Stimulated activated naive CD8-positive, alpha-beta T cell treated with anti-CD3 and anti-CD28 coated beads, Interleukin-15, amount 100 ng/mL, for 72 hours (primary cell): ENCODE results near the gene PROZ.

Experiments
- ATAC-seq: fragments of 150-1000 bp; cut with Tn5 transposase; 2 replicates; pipeline ENCODE4 v1.10.0; 2021; ENCODE audit warnings: mild to moderate bottlenecking, moderate library complexity
- DNase-seq, 2 donors: peaks; one replicate each; pipeline ENCODE4 v3.0.0; 2021 to 2022
- H3K27ac Mint-ChIP-seq, 2 donors: one replicate each; pipeline ENCODE4 v1.8.0; 2022; ENCODE audit warnings: mild to moderate bottlenecking in 2 of 2, mixed read lengths in 2 of 2, moderate library complexity in 2 of 2
- H3K27me3 Mint-ChIP-seq: one replicate; pipeline ENCODE4 v1.8.0; 2022; ENCODE audit warnings: mixed read lengths
- H3K4me1 Mint-ChIP-seq: one replicate; pipeline ENCODE4 v1.8.0; 2022; ENCODE audit warnings: mild to moderate bottlenecking, mixed read lengths
- H3K4me3 Mint-ChIP-seq, 2 donors: one replicate each; pipeline ENCODE4 v1.8.0; 2022; ENCODE audit warnings: mild to moderate bottlenecking in 2 of 2, mixed read lengths in 2 of 2, moderate library complexity in 1 of 2
- H3K9me3 Mint-ChIP-seq, 2 donors: one replicate each; pipeline ENCODE4 v1.8.0; 2022; ENCODE audit warnings: mixed read lengths in 2 of 2

Gene PROZ

DNA sequence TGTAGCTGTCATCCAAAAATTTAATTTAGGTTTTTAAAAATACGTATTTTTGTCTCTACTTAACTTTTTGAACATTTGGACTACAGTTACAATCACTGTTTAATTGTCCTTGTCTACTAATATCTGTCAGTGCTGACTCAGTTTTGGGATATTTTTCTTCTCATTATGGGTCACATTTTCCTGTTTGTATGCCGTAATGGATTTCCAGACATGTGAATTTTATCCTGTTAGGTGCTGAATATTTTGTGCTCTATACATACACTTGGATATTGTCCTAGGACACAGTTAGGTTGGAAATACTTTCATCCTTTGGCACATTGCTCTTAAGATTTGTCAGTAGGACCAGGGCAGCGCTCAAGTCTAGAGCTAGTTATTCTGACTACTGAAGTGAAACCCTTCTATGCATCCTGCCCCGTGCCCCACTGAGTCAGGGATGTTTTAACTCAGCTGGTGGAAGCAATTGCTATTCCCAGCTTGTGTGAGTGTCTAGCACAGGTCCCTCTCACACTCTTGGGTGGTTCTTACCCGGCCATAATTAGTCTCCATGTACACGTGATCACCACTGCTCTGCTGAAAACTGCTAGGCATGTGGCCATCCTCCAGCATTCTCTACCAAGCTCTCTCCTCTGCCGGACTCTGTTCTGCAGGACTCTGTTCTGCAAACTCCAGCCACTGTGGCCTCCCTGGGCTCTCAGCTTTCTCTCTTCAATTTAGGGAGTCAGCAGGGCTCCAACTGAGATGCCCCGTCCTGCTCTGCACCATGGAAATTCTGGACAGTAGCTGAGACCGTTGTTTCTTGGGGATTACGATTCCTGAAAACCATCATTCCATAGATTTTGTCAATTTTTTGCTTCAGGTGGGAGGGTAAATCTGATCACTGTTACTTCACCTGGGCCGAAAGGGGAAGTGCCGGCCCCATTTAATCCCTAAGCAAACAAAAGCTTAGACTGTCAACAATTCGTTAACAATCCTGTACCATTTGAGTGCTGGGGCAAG, 11.1 kb downstream of the PROZ start:
- Mint-ChIP-seq H3K27ac (no peak overlapping the region), H3K9me3 (no peaks in the 10 kb centered on the region), H3K27me3 (no peaks in the 10 kb centered on the region), H3K4me3 (no peak overlapping the region), H3K4me1 (peaks cover 13% of the 10 kb centered on the region)
- DNase-seq (no peak), ATAC-seq (no peak)

DNA sequence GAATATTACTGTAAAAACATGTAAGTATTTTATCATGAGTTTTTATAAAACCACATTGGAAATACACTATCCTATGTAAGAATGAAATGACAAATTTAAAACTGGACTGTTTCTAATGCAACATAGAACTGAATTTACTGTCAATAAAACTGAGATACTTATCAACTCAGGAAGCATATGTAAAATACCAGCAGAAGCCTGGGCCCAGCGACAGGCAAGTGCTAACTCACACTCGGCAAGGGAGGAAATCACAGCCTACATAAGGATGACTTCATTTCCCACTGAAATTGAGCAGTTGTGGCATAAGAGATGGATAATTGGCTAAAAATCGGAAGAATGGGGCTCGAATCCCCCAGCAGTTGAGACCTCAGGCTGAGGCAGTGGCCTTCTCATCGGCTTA, 12.1 kb downstream of the PROZ start:
- DNase-seq = no peak
- Mint-ChIP-seq H3K27ac (no peak overlapping the region), H3K4me1 (peaks cover 9% of the 10 kb centered on the region), H3K9me3 (no peaks in the 10 kb centered on the region), H3K4me3 (no peak overlapping the region), H3K27me3 (no peaks in the 10 kb centered on the region)
- no peak for ATAC-seq

DNA sequence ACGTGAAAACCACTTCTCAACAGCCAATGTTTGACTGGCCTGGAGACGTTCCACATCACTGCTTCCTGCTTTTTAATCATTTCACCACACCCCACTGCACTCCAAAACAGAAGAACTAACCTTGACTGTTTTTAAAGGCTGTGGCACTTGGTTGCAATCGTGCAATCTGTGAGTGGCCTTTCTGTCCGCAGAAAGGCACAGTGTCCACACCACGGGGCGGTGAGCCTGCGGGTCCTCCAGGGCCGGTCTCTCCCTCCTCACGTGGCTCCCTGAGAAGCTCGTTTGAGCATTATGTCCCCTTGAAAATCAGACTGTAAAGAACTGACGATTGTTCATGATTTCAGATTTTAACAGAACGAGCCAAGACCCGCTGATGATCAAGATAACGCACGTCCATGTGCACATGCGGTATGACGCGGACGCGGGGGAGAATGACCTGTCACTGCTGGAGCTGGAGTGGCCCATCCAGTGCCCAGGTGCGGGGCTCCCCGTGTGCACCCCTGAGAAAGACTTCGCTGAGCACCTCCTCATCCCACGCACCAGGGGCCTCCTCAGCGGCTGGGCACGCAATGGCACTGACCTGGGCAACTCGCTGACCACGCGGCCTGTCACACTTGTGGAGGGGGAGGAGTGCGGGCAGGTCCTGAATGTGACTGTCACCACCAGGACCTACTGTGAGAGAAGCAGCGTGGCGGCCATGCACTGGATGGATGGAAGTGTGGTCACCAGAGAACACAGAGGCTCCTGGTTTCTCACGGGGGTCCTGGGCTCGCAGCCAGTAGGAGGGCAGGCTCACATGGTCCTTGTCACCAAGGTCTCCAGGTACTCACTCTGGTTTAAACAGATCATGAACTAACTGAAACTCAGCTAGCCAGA, 13.0 kb downstream of the PROZ start:
- H3K9me3 Mint-ChIP-seq = no peaks in the 10 kb centered on the region
- ATAC-seq (no peak), DNase-seq (no peak)
- no peaks in the 10 kb centered on the region for H3K27me3 Mint-ChIP-seq
- H3K4me3 Mint-ChIP-seq = no peak overlapping the region
- no peak overlapping the region for H3K27ac Mint-ChIP-seq
- peaks cover 11% of the 10 kb centered on the region for H3K4me1 Mint-ChIP-seq

DNA sequence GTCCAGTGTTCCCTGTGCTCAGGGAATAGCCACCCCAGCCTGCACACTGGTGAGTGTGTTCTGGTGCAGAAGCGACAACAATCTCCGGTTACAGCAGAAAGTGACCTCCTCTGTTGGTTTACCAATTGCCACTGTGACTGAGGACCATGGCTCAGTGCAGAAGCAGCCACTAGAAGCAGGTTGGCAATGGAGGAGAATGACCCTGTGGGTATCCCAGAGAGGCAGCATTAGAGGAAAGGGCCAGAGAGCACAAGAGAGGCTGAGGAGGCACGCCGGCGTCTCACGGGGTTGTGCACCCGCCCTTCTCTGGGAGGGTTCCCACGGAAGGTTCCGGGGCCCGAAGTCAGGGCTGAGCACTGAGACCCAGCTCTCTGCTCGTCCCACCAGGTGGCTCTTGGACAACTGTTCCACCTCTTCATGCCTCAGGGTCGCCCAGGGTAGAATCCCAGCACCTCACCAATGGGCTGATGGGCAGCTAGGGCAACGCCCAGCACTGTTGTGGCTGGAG, 14.0 kb downstream of the PROZ start:
- no peak for DNase-seq
- Mint-ChIP-seq H3K4me1 (peaks cover 10% of the 10 kb centered on the region), H3K27me3 (no peaks in the 10 kb centered on the region), H3K27ac (peak overlapping the region in 1 of 2 donors; percentile 77), H3K9me3 (no peaks in the 10 kb centered on the region), H3K4me3 (no peak overlapping the region)
- no peak for ATAC-seq

DNA sequence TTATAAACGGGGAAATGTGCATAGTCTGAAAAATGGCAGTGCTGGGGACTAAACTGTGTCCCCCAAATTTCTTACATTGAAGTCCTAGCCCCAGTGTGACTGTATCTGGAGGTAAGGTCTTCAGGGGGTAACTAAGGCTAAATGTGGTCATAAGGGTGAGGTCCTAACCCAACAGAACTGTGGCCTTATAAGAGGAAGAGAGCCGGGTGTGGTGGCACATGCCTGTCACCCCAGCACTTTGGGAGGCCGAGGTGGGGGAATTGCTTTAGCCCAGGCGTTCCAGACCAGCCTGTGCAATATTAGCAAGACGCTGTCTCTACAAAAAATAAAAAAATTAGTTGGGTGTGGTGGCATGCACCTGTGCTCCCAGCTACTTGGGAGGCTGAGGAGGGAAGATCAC, 17.8 kb downstream of the PROZ start:
- ATAC-seq = no peak
- DNase-seq = no peak
- peak overlapping the region; percentile 37 to 85 for H3K27ac Mint-ChIP-seq
- H3K9me3 Mint-ChIP-seq = no peaks in the 10 kb centered on the region
- peaks cover 10% of the 10 kb centered on the region for H3K4me1 Mint-ChIP-seq
- H3K27me3 Mint-ChIP-seq = no peaks in the 10 kb centered on the region
- no peak overlapping the region for H3K4me3 Mint-ChIP-seq

DNA sequence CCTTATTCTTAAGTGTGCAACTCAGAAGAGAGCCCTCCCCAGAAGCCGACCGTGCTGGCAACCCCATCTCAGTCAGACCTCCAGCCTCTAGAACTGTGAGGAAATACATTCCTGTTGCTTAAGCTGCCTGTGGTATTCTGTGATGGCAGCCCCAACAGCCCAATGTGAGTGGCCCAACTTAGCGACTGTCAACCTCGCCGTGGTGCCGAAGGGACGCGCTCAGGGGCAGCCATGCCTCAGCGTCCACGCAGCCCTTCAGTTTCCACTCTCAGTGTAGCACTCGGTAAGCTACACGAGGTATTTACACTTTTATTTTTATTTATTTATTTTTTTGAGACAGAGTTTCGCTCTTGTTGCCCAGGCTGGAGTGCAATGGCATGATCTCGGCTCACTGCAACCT, 18.4 kb downstream of the PROZ start:
- ATAC-seq = no peak
- Mint-ChIP-seq H3K4me1 (peaks cover 10% of the 10 kb centered on the region), H3K9me3 (no peaks in the 10 kb centered on the region), H3K27ac (no peak overlapping the region), H3K27me3 (no peaks in the 10 kb centered on the region), H3K4me3 (no peak overlapping the region)
- DNase-seq = no peak

DNA sequence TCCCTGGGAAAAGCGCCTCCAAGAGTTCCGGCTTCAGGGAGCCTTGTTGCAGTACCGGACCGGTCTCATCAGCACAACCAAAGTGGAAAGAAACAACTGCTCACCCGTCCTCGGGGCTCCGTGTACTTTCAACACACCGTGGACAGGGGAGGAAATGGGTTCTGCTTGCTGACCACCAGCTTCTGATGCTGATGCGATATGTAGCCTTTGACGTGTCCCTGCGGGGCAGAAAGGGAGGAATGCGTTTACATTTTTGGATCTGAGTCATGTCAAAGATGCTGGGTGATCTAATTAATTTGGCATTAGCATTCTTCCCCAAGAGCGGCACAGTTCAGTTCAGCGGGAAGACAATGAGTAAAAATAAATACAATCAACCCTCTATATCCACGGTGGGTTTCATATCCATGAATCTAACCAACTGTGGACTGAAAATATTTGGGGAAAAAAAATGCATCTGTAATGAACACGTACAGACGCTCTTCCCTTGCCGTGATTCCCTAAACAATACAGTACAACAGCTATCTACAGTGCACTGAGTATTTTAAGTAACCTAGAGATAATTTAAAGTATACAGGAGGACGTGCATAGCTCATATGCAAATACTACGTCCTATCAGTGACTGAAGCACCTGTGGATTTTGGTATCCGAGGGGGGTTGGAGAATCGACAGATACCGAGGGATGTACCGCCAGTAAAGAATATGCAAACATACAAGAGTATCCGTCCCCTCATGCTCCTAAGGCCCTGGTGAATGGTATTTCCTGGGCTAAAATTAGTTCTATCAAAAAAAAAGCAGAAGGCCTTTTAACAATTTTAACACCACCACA, 19.8 kb downstream of the PROZ start:
- ATAC-seq = no peak
- Mint-ChIP-seq H3K27ac (no peak overlapping the region), H3K9me3 (no peaks in the 10 kb centered on the region), H3K27me3 (no peaks in the 10 kb centered on the region), H3K4me1 (peaks cover 10% of the 10 kb centered on the region), H3K4me3 (no peak overlapping the region)
- no peak for DNase-seq

DNA sequence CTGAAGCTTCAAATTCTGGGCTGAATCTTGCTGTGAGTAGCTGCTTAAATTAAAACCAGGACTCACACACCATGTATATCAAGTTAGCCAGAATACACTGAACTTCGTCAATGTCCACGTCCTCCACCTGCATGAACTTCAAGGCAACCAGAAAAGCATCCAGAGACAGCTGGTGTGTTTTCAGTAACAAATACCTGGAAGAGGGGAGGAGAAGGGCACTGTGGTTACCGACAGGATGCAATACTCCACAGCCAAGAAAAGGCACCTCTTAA, 20.4 kb downstream of the PROZ start:
- Mint-ChIP-seq H3K27ac (no peak overlapping the region), H3K9me3 (no peaks in the 10 kb centered on the region), H3K4me1 (peaks cover 10% of the 10 kb centered on the region), H3K4me3 (no peak overlapping the region), H3K27me3 (no peaks in the 10 kb centered on the region)
- ATAC-seq (no peak), DNase-seq (no peak)

DNA sequence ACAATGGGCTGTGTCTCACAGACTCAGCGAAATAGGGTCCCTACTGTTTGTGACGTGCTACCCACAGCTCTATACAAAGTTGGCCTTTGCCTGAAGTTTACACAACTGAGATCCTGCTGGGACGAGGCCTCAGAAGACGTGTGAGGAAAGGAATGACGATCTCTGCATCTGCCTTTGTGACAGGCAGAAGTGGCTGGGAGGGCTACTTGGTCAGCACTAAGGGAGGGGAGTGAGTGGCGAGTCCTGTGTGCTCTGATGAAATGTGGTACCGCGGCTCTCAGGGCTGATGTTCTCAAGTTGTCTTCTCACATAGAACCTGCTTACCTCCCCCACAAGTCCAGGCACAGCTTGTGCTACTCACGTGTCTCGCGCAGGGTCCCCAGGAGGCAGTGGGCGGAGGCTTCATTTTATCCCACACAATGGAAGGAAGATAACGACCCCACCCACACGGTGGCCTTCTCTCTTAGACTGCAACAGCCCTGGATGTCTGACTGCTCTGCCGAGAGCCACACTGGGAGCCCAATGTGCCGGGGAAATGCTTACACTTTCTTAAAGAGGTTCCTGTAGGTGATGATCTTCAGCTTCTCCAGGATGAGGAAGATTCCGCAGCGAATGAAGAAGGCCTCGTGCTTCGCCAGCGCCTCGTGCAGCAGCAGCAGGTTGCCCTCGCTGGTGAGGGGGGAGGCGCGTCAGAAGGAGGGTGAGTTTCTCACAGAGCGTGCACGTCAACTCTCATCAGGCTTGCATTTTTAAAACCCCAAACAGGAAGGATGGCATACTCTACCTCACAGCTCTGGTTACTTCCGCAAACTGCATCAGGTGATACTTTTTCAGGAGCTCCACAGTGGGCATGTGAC, 21.2 kb downstream of the PROZ start:
- no peak overlapping the region for H3K4me3 Mint-ChIP-seq
- ATAC-seq (no peak), DNase-seq (no peak)
- no peaks in the 10 kb centered on the region for H3K27me3 Mint-ChIP-seq
- no peaks in the 10 kb centered on the region for H3K9me3 Mint-ChIP-seq
- peaks cover 10% of the 10 kb centered on the region for H3K4me1 Mint-ChIP-seq
- peak overlapping the region in 1 of 2 donors; percentile 66 for H3K27ac Mint-ChIP-seq

DNA sequence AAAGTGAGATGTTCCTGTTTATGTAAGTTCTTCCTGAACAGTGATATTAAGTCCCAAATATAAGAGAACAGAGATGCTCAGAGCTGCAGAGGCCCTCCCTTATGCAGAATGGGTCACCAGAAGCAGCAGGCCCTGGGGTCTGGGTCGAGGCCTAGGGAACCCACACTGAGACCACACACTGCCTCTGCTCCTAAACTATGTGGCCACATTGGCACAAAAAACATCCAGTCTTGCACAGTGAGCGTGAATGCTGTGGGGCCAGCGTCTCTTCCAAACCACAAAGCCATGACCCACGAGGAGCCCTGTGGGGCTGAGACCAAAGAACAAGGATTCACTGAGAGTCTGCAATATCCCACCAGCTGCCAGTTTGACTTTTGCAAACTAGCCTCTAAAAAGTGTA, 23.6 kb downstream of the PROZ start:
- peaks cover 24% of the 10 kb centered on the region for H3K4me1 Mint-ChIP-seq

DNA sequence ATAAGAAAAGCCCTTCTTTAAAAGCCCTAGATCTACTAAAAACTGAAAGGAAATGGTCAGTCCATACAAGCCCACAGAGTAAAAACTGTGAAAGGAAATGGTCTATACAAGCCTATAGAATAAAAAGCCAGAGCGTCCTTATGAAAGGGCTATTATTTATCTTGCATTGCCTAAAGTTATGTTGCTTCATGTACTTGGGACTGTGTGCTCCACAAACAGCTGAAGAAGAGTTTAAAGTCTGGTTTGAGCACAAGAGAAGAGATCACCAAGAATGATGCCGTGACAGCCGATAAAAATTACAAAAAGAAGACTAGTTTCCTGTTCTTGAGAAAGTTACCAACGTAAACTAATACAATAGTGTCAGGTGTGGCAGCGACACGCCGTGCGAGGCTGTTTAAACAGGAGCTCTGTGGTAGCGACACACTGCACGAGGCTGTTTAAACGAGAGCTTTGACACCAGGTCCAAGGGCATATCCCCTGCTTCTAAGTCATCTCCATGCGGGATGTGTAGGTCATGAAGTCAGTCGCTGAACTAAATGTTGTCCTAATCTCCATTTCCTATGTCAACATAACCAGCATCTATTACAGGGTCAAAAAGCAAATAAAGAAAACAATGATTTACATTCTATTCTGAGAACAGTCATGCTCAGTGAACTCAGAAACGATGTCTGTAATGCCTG, 25.1 kb downstream of the PROZ start:
- H3K4me1 Mint-ChIP-seq = peaks cover 38% of the 10 kb centered on the region
- ATAC-seq (no peak), DNase-seq (no peak)
- no peak overlapping the region for H3K27ac Mint-ChIP-seq
- no peaks in the 10 kb centered on the region for H3K9me3 Mint-ChIP-seq
- no peaks in the 10 kb centered on the region for H3K27me3 Mint-ChIP-seq
- H3K4me3 Mint-ChIP-seq = no peak overlapping the region

More for the DNA sequence above, 23.6 kb downstream of the PROZ start:
- ATAC-seq = no peak
- no peaks in the 10 kb centered on the region for H3K27me3 Mint-ChIP-seq
- H3K9me3 Mint-ChIP-seq = no peaks in the 10 kb centered on the region
- H3K27ac Mint-ChIP-seq = peak overlapping the region in 1 of 2 donors; percentile 89
- DNase-seq = no peak
- H3K4me3 Mint-ChIP-seq = no peak overlapping the region

DNA sequence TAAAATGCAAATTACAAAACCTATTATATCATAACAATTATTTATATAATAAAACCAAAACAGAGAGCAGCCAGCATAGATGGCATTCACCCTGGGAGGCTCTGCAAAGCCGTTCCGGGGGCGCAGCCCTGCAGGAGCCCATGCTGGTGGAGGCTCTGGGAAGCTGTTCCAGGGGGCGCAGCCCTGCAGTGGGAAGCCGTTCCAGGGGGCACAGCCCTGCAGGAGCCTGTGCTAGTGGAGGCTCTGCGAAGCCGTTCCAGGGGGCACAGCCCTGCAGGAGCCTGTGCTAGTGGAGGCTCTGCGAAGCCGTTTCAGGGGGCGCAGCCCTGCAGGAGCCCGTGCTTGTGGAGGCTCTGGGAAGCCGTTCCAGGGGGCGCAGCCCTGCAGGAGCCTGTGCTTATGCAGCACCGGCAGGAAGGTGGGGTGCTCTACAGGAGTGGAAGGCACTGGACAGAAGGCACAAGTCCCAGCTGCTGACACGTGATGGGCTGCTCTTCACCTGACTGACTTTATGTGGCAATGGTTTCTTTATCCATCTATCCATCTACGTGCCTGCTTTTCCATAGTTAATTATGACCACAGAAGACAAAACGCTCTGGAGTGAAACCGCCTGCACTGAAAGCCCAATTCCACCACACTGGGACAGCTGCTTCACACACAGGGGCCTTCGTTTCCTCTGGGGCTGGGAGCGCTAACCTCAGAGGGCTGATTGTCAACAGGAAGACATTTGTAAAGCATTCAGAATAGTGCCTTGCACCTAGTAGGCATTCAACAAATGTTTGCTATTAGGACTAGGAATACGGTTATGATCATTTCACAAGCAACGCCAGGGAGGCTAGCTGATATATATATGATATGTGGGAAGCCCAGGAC, 26.4 kb downstream of the PROZ start:
- H3K27ac Mint-ChIP-seq = peak overlapping the region in 1 of 2 donors; percentile 55
- no peak for DNase-seq
- H3K27me3 Mint-ChIP-seq = no peaks in the 10 kb centered on the region
- H3K4me3 Mint-ChIP-seq = peak overlapping the region; percentile 26 to 66
- ATAC-seq = no peak
- no peaks in the 10 kb centered on the region for H3K9me3 Mint-ChIP-seq
- H3K4me1 Mint-ChIP-seq = peaks cover 44% of the 10 kb centered on the region
